ENCODE measurements around the gene SPEF2. TPM values are rescaled to one million over a fixed set of nuclear protein-coding genes. Genes with fewer than 3 reads are reported as not detected.

Gene SPEF2
- total RNA-seq, 4 donors from 2014 or later = 0.48 to 6.9 (median 3.2) TPM

GRCh38 chr5:35813521-35813920 is 195.9 kb downstream of the SPEF2 start:
- no peak for DNase-seq (ENCODE audit: low spot score)
- TF ChIP-seq CTCF (IDR thresholded peaks at IDR 0.05) = no peak
- ATAC-seq (ENCODE audit: low FRiP score) = no peak

- TF ChIP-seq CTCF (IDR thresholded peaks at IDR 0.05) = no peak
Observed at GRCh38 chr5:35815089-35815936, 197.7 kb downstream of the SPEF2 start.

GRCh38 chr5:35816881-35817521 is 199.3 kb downstream of the SPEF2 start:
- no peak for TF ChIP-seq CTCF (IDR thresholded peaks at IDR 0.05)
- DNase-seq (ENCODE audit: low spot score) = no peak
- ATAC-seq (ENCODE audit: low FRiP score) = no peak

More at GRCh38 chr5:35815089-35815936, 197.7 kb downstream of the SPEF2 start:
- DNase-seq (ENCODE audit: low spot score) (no peak), ATAC-seq (ENCODE audit: low FRiP score) (no peak)

GRCh38 chr5:35819026-35819425 is 201.4 kb downstream of the SPEF2 start:
- DNase-seq (ENCODE audit: low spot score) (no peak), ATAC-seq (ENCODE audit: low FRiP score) (no peak)
- TF ChIP-seq CTCF (IDR thresholded peaks at IDR 0.05) = no peak

GRCh38 chr5:35819668-35820067 is 202.0 kb downstream of the SPEF2 start:
- ATAC-seq (ENCODE audit: low FRiP score) (no peak), DNase-seq (ENCODE audit: low spot score) (no peak)
- no peak for TF ChIP-seq CTCF (IDR thresholded peaks at IDR 0.05)

GRCh38 chr5:35820735-35821134 is 203.1 kb downstream of the SPEF2 start:
- ATAC-seq (ENCODE audit: low FRiP score) (no peak), DNase-seq (ENCODE audit: low spot score) (no peak)
- no peak for TF ChIP-seq CTCF (IDR thresholded peaks at IDR 0.05)
